Liver (tissue), 3 donors: ENCODE results near the gene MAGEB2.

Experiments used
- FOXA1 ChIP-seq: IDR thresholded peaks from 2 replicates; pipeline ENCODE4 v1.6.1; 2016; ENCODE audit warnings: antibody characterized with exemption
- GABPA ChIP-seq, 2 donors: IDR thresholded peaks in 1 of 2; conservative IDR thresholded peaks in 1 of 2; 2 replicates each; pipeline ENCODE4 v1.6.1; 2016; ENCODE audit warnings: antibody characterized with exemption in 2 of 2, mild to moderate bottlenecking in 1 of 2, moderate library complexity in 1 of 2
- RAD21 ChIP-seq, 2 donors: IDR thresholded peaks; 2 replicates each; pipeline ENCODE4 v1.6.1; 2016; ENCODE audit warnings: antibody characterized with exemption in 2 of 2, mild to moderate bottlenecking in 2 of 2
- RXRA ChIP-seq, 2 donors: IDR thresholded peaks; 2 replicates each; pipeline ENCODE4 v1.6.1; 2017 to 2018; ENCODE audit warnings: antibody characterized with exemption in 2 of 2, mild to moderate bottlenecking in 1 of 2
- YY1 ChIP-seq: IDR thresholded peaks from 2 replicates; pipeline ENCODE4 v1.6.1; 2016; ENCODE audit warnings: antibody characterized with exemption, mild to moderate bottlenecking
- TF ChIP-seq, protein P1 (sequence below): fragments of 150-350 bp; IDR thresholded peaks from 2 replicates; pipeline ENCODE4 v1.5.1; 2017; ENCODE audit warnings: improper control_type of control experiment, low read depth, low read length; ENCODE audit not compliant: missing input control
- donor health status: healthy.
- donor health status: healthy.

DNA sequence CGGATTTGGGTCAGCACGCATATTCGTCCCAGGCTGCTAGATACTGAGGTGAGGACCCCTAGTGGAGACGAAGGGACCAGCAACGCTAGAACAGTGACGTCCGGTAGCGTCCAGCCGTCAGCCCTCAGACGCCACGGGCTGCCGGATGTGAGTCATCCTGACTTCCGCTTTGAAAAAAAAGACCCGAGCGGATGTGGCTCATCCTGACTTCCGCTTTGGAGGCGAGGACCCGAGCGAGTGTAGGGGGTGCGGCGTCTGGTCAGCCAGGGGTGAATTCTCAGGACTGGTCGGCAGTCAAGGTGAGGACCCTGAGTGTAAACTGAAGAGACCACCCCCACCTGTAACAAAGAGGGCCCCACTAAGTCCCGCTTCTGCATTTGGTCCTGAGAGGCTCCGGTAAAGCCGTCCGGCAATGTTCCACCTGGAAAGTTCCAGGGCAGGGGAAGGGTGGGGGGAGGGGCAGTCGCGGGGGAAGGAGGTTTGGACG is at the start of gene MAGEB2:
- TF ChIP-seq YY1 (no peak), GABPA (IDR thresholded peaks at IDR 0.05 in 1 of 2, conservative IDR thresholded peaks at IDR 0.05 in 1 of 2) (no peak), RAD21 (IDR thresholded peaks at IDR 0.05) (no peak), FOXA1 (no peak), RXRA (IDR thresholded peaks at IDR 0.05) (no peak)
- TF ChIP-seq, protein P1, sequence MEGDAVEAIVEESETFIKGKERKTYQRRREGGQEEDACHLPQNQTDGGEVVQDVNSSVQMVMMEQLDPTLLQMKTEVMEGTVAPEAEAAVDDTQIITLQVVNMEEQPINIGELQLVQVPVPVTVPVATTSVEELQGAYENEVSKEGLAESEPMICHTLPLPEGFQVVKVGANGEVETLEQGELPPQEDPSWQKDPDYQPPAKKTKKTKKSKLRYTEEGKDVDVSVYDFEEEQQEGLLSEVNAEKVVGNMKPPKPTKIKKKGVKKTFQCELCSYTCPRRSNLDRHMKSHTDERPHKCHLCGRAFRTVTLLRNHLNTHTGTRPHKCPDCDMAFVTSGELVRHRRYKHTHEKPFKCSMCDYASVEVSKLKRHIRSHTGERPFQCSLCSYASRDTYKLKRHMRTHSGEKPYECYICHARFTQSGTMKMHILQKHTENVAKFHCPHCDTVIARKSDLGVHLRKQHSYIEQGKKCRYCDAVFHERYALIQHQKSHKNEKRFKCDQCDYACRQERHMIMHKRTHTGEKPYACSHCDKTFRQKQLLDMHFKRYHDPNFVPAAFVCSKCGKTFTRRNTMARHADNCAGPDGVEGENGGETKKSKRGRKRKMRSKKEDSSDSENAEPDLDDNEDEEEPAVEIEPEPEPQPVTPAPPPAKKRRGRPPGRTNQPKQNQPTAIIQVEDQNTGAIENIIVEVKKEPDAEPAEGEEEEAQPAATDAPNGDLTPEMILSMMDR = no peak
